LNCAP (cell line): Measurements from ENCODE around the gene LDLRAD3.

Source experiments
- TF ChIP-seq, protein P1 (sequence below): fragments of 450-650 bp; IDR thresholded peaks from 2 replicates; pipeline ENCODE4 v1.5.1; 2017; ENCODE audit warnings: mild to moderate bottlenecking

LDLRAD3 gene

DNA sequence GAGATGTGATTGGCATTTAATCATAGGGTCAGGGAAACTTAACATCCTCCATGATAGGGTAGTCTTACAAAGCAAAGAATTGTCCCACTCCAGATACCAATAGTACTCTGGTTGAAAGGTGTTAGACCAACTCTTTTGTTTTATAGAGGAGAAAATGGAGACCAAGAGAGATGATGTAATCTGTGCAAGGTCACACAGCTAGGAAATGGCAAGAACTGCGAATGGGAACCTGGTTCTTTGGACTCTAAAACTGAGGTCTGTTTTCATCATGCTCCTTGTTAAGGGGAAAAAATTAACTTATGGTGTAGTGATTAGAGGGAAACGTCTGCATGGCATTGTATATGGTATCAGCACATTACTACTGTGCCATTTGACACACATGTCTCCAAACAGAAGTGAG lies 174.2 kb downstream of the LDLRAD3 start:
- TF ChIP-seq, protein P1, sequence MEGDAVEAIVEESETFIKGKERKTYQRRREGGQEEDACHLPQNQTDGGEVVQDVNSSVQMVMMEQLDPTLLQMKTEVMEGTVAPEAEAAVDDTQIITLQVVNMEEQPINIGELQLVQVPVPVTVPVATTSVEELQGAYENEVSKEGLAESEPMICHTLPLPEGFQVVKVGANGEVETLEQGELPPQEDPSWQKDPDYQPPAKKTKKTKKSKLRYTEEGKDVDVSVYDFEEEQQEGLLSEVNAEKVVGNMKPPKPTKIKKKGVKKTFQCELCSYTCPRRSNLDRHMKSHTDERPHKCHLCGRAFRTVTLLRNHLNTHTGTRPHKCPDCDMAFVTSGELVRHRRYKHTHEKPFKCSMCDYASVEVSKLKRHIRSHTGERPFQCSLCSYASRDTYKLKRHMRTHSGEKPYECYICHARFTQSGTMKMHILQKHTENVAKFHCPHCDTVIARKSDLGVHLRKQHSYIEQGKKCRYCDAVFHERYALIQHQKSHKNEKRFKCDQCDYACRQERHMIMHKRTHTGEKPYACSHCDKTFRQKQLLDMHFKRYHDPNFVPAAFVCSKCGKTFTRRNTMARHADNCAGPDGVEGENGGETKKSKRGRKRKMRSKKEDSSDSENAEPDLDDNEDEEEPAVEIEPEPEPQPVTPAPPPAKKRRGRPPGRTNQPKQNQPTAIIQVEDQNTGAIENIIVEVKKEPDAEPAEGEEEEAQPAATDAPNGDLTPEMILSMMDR = no peak

DNA sequence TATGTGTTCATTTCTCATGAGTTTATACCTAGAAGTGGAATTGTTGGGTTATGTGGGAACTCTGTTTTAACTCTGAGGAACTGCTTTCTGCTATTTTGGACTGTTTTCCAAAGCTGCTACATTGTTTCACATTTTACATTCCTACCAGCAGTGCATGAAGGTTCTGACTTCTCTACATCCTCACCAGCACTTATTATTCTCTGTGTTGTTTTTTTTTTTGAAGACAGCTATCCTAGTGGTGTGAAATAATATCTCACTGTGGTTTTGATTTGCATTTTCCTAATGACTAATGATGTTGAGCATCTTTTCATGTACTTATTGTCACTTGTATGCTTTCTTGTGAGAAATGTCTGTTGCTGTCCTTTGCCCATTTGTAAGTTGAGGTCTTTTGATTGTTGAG lies 175.4 kb downstream of the LDLRAD3 start:
- TF ChIP-seq, protein P1 = no peak

DNA sequence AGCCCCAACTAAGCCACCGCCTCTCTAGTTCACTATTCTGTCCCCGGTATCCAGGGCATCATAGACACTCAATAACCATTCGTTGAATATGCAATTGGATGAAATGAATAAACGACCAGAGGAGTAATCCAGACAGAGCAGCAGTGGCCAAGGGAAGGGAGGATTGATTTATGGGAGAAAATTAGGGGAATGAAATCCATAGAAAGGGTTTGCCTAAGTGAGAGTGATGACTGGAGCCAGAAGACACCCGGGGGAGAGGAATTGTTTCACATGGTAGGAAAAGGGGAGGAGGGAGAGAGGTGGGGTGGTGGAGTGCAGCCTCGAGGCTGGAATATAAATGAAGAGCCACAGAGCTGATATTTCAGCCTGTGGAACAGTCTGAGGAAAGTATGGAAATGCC lies 177.2 kb downstream of the LDLRAD3 start:
- TF ChIP-seq, protein P1 = no peak

DNA sequence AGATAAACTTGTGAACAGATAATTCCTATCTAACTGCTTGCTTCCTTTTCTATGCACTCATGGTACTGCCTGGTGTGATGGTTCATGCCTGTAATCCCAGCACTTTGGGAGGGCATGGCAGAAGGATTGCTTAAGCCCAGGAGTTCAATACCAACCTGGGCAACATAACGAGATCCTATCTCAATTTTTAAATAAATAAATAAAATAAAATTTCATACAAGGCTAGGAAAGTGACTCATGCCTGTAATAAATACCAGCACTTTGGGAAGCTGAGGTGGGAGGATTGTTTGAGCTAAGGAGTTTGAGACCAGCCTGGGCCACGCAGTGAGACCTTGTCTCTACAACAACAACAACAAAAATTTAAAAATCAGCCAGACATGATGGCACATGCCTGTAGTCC lies 178.8 kb downstream of the LDLRAD3 start:
- TF ChIP-seq, protein P1 = no peak

DNA sequence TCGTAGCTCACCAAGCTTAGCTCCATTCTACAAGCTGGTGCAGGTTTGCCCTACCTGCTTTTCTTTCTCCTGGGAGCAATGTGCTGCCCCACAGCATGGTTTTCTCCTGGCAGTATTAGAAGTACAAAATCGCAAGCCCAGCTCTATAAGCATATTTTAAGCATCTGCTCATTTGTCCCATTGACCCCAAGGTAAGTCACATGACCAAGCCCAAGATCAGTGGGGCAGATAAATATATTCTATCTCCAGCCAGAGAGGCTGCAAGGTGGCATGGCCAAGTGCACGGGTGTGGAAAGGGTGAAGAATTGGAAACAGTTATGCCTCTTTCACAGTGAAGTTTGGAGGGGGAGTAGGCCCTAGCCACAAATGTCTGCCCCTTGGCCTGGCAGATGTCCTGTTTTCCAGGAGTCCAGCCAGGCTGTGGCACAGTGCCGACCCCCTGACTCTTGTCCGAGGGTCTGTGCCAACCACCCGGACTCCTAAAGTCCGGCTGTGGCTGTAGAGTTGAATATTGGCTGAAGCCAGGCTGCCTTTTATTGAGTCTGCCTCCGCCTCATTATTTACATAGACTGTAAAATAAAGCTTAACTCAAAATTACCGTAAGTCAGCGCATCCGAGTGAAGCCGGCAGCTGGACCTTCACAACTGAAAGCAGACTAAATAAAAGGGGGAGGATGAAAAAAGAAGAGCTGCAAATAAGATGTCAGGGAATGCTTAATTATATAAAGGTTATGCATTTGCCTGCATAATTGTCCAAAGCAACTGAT lies 179.7 kb downstream of the LDLRAD3 start:
- TF ChIP-seq, protein P1 = no peak

DNA sequence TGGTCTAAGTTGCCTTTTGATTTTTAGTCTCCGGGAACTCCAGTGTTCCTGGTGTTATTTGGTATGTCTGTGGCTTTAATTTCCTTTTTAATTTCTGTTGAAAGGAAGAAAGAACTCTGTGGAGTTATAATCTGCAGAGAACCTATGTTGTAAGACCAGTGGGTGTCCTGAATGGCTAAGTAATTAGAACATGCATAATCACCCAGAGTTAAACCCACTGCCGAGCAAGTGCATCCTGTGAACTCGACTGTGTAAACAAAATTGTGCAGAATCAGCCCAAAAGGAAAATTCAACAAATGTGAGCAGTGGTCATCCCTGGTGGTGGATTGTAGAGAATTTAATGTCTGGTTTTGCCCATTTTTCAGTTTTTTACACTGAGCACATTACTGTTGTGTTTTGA lies 182.8 kb downstream of the LDLRAD3 start:
- TF ChIP-seq, protein P1 = no peak

DNA sequence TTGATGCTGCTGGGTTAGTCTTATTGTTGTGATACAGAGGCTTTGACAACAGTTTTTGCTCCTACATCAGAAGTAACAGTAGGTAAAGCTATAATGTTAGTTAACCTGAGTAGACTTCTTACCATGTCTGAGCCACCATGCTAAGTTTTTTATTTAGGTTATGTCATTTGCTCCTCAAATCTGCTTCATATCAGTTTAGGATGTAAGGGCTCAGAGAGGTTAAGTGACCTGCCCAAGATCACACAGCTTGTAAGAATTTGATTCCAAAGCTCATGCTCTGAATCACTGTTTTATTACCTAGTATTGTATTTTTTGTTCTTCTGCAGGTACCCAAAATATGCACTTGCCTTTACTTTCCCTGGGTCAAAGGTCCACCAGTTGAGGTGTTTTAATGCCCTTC lies 183.7 kb downstream of the LDLRAD3 start:
- TF ChIP-seq, protein P1 = no peak

DNA sequence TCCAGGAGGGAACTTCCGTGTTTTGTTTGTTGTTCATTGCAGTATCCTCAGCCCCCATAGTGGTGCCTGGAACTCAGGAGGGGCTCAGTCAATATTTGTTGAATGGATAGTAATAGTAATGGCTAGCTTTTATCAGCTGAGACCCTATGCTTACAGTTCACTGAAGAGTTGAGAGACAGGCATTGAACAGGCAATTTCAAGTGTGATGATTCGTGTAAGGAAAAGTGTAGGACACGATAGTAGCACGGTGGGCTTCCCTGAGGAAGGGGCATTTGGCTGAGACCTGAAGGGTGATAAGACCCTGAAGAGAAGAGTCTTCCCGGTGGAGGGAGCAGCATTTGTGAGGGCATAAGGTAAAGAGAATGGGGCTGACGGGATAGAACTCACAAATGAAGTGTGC lies 186.1 kb downstream of the LDLRAD3 start:
- TF ChIP-seq, protein P1 = no peak
